Spleen (tissue), 11 donors: ENCODE results near the gene RACGAP1. TPM values are rescaled to one million over a fixed set of nuclear protein-coding genes. Genes with fewer than 3 reads are reported as not detected.

Experiments
- DNase-seq: peaks from one replicate; pipeline ENCODE4 v3.0.0-alpha.2; 2020
- H3K27ac ChIP-seq, 8 donors: fragments of 200-600 bp; sonication (generic) in 7 of 8; 1 replicate in 4 of 8; 2 replicates in 4 of 8; pipeline versions ENCODE4 v1.5.0 to v1.8.0; 2016 to 2021; ENCODE audit warnings: inconsistent platforms in 4 of 8, mild to moderate bottlenecking in 4 of 8, moderate library complexity in 1 of 8
- H3K27me3 ChIP-seq, 7 donors: fragments of 200-600 bp; sonication (generic) in 6 of 7; replicated peaks in 1 of 7; 1 replicate in 4 of 7; 2 replicates in 3 of 7; pipeline versions ENCODE4 v1.5.0 to v1.8.0; 2016 to 2021; ENCODE audit warnings: inconsistent platforms in 3 of 7, mild to moderate bottlenecking in 1 of 7
- H3K36me3 ChIP-seq, 6 donors: fragments of 200-600 bp; sonication (generic) in 5 of 6; 1 replicate in 4 of 6; 2 replicates in 2 of 6; pipeline versions ENCODE4 v1.5.0 to v1.8.0; 2016 to 2021; ENCODE audit warnings: inconsistent platforms in 2 of 6
- H3K4me1 ChIP-seq, 6 donors: fragments of 200-600 bp; sonication (generic) in 5 of 6; 1 replicate in 3 of 6; 2 replicates in 3 of 6; pipeline versions ENCODE4 v1.5.0 to v1.8.0; 2016 to 2021; ENCODE audit warnings: inconsistent platforms in 3 of 6
- H3K4me3 ChIP-seq, 8 donors: fragments of 200-600 bp; sonication (generic) in 7 of 8; 1 replicate in 4 of 8; 2 replicates in 4 of 8; pipeline versions ENCODE4 v1.5.0 to v1.8.0; 2016 to 2021; ENCODE audit warnings: inconsistent platforms in 4 of 8, mild to moderate bottlenecking in 4 of 8, moderate library complexity in 2 of 8
- H3K9me3 ChIP-seq, 8 donors: fragments of 200-600 bp; sonication (generic) in 7 of 8; 1 replicate in 4 of 8; 2 replicates in 4 of 8; pipeline versions ENCODE4 v1.5.0 to v1.8.0; 2016 to 2021; ENCODE audit warnings: inconsistent platforms in 4 of 8
- POLR2A ChIP-seq, 3 donors: fragments of 450-650 bp; IDR thresholded peaks; one replicate each; pipeline ENCODE4 v1.5.1; 2017; ENCODE audit warnings: antibody characterized with exemption in 3 of 3, mild to moderate bottlenecking in 1 of 3
- POLR2AphosphoS5 ChIP-seq, 3 donors: sonication (generic); formaldehyde crosslinking; IDR thresholded peaks; one replicate each; pipeline ENCODE4 v1.5.1; 2017; ENCODE audit warnings: antibody characterized with exemption in 3 of 3
- WGBS, 5 donors: extraction: QIAGEN DNeasy Blood & Tissue Kit in 3 of 5; methylation state at CpG; one replicate each; pipeline versions ENCODE4 v1.1.5 to v1.1.7; 2013 to 2018; 5-methylcytosine and 5-hydroxymethylcytosine counted together
- intact Hi-C: fragments of 100-400 bp; cut with DNase I; formaldehyde crosslinking; loops from one replicate; pipeline ENCODE4 v1.15.0; 2023; ENCODE audit warnings: low total_unique reads
- polyA plus RNA-seq, 3 donors: library from polyadenylated mRNA; stranded (reverse); fragments of 200-250 nt; gene quantifications; one replicate each; pipeline ENCODE4 v1.2.1, GENCODE V29; 2013
- total RNA-seq, 7 donors: library from RNA; depleted of rRNA in 3 of 7; stranded (reverse); fragments of >200 nt in 3 of 7; fragmentation: NEBNext Ultra II Directional in 4 of 7; extraction: Animal tissue kit (Norgen Biotek cat#: 25700) in 4 of 7; gene quantifications; one replicate each; pipeline versions ENCODE4 v1.1.0 to v1.2.1, GENCODE V29; 2016 to 2021
- TF ChIP-seq, protein P1 (sequence below), 11 experiments: fragments of 200-600 bp in 7 of 11; fragments of 450-650 bp in 4 of 11; sonication (generic) in 4 of 11; IDR thresholded peaks in 8 of 11; conservative IDR thresholded peaks in 3 of 11; 1 replicate in 7 of 11; 2 replicates in 4 of 11; pipeline versions ENCODE4 v1.4.0 to v1.8.0; 2016 to 2021; ENCODE audit warnings: antibody characterized with exemption in 11 of 11, inconsistent platforms in 4 of 11, mild to moderate bottlenecking in 1 of 11
- donor health status: healthy with polysubstance abuse.
- donor health status: DM: no; HTN: no; CAD: no; lungs with moderate emphysema.
- donor health status: DM: no; HTN: no; CAD: no.
- donor health status: Bipolar disorder and iron deficiency.
- donor health status: healthy.
- donor health status: DM: no; HTN: no; CAD: no.
- donor health status: DM: yes; HTN: yes; CAD: no.

RACGAP1 gene
- total and polyA plus RNA-seq, 10 donors: 3.4 to 21.1 (median 9.4) TPM

- DNase-seq: no peak
- H3K9me3 ChIP-seq: no peaks in the 10 kb centered on the region
- H3K4me1 ChIP-seq: peaks cover 3 to 54% (median 21%) of the 10 kb centered on the region in 6 donors
- intact Hi-C loops: no loop called here
- peaks cover 0 to 100% (median 47%) of the 10 kb centered on the region in 7 donors for H3K27me3 ChIP-seq
- TF ChIP-seq, protein P1, sequence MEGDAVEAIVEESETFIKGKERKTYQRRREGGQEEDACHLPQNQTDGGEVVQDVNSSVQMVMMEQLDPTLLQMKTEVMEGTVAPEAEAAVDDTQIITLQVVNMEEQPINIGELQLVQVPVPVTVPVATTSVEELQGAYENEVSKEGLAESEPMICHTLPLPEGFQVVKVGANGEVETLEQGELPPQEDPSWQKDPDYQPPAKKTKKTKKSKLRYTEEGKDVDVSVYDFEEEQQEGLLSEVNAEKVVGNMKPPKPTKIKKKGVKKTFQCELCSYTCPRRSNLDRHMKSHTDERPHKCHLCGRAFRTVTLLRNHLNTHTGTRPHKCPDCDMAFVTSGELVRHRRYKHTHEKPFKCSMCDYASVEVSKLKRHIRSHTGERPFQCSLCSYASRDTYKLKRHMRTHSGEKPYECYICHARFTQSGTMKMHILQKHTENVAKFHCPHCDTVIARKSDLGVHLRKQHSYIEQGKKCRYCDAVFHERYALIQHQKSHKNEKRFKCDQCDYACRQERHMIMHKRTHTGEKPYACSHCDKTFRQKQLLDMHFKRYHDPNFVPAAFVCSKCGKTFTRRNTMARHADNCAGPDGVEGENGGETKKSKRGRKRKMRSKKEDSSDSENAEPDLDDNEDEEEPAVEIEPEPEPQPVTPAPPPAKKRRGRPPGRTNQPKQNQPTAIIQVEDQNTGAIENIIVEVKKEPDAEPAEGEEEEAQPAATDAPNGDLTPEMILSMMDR (IDR thresholded peaks at IDR 0.05 in 8 of 11, conservative IDR thresholded peaks at IDR 0.05 in 3 of 11): no peak
- TF ChIP-seq POLR2AphosphoS5 (IDR thresholded peaks at IDR 0.05) (no peak), POLR2A (IDR thresholded peaks at IDR 0.05) (no peak)
- no peak overlapping the region for H3K27ac ChIP-seq
- H3K36me3 ChIP-seq: no peaks in the 10 kb centered on the region
- no peak overlapping the region for H3K4me3 ChIP-seq
Observed at GRCh38 chr12:49957570-49957967, 67.7 kb downstream of the RACGAP1 start.

GRCh38 chr12:49956663-49957569 lies 68.4 kb downstream of the RACGAP1 start:
- Histone ChIP-seq H3K4me1 (peaks cover 3 to 61% (median 23%) of the 10 kb centered on the region in 6 donors), H3K27ac (no peak overlapping the region), H3K9me3 (no peaks in the 10 kb centered on the region), H3K27me3 (peaks cover 0 to 95% (median 47%) of the 10 kb centered on the region in 7 donors), H3K4me3 (no peak overlapping the region), H3K36me3 (no peaks in the 10 kb centered on the region)
- 71 to 83% (median 76%) methylated on average over 6 of the region's 6 CpGs for WGBS, 5 donors
- no peak for DNase-seq
- TF ChIP-seq POLR2AphosphoS5 (IDR thresholded peaks at IDR 0.05) (no peak), POLR2A (IDR thresholded peaks at IDR 0.05) (no peak)
- TF ChIP-seq, protein P1 (IDR thresholded peaks at IDR 0.05 in 8 of 11, conservative IDR thresholded peaks at IDR 0.05 in 3 of 11): no peak
- intact Hi-C loops: no loop called here

DNA sequence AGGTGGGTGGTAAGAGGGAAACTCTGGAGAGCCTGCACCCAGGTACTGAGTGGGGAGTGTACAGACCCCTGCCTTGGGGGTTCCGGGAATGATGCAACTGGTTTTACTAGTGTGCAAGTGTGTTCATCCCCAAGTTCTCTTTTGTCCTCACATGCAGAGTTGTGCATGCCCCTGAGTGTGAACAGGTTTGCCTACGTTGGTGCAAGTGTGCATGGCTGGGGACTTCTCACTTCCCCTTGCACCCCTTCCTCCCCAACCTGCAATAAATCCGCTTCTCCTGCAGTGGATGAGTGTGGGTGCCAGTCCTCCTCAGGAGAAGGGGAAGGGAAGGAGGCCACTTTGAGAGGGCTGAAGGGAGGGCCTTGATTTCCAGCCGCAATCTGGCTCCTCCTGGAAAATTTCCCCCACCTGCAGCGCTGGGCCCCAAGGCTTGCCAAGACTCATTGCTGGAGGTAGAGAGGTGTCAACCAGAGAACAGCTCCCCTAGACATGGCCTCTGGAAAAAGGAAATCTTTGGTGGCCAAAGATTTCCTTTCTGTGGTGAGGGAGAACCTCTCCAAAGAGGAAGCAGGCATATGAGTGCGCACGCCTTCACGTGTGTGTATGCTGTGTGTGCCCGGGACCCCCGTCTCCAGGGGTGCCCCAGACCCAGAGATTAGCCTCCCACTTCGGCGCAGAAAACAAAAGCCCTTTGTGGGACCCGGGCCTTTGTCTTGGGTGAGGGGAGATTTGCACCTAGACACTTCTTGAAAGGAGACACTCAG lies 69.2 kb downstream of the RACGAP1 start:
- no peaks in the 10 kb centered on the region for H3K9me3 ChIP-seq
- H3K4me3 ChIP-seq: no peak overlapping the region
- 24 to 31% (median 28%) methylated on average over 13 of the region's 13 CpGs for WGBS, 5 donors
- peak; percentile 21 for DNase-seq
- no peaks in the 10 kb centered on the region for H3K36me3 ChIP-seq
- intact Hi-C loops: no loop called here
- H3K27me3 ChIP-seq: peaks cover 0 to 92% (median 43%) of the 10 kb centered on the region in 7 donors
- TF ChIP-seq POLR2A (IDR thresholded peaks at IDR 0.05): no peak
- no peak for TF ChIP-seq POLR2AphosphoS5 (IDR thresholded peaks at IDR 0.05)
- TF ChIP-seq, protein P1 (IDR thresholded peaks at IDR 0.05 in 8 of 11, conservative IDR thresholded peaks at IDR 0.05 in 3 of 11): no peak
- H3K4me1 ChIP-seq: peaks cover 0 to 60% (median 21%) of the 10 kb centered on the region in 6 donors
- no peak overlapping the region for H3K27ac ChIP-seq
